ENCODE measurements around the gene KCNC2. TPM values are rescaled to one million over a fixed set of nuclear protein-coding genes. Genes with fewer than 3 reads are reported as not detected.

Gene KCNC2
- total and polyA plus RNA-seq, 2 donors (not counting 3 experiments of a cell fraction or from before 2014, with no cell fraction given): not detected

DNA sequence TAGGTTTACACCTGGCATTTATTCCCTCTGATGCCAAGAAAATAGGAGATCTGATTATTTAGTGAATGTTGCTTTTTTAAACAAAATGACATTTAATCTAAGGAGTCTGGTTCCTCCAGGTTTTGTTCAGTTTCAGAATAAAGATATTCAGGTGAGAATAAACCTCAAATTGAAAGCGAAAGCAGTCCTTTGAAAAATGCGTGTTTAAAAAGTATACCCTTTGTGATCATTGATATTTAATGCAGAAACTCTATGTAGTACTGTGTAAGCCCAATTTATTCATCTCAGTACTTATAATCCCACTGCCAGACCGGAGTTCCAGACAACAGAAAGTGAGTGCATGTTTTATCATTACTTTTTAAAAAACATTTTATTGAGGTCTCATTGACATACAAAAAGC, 210.2 kb downstream of the KCNC2 start:
- Histone ChIP-seq H3K4me1 (ENCODE audit: control insufficient read depth, extremely low read depth, insufficient read depth, low read length) (no peaks in the 10 kb centered on the region), H3K27me3 (ENCODE audit: control insufficient read depth in 2 of 2, insufficient read depth in 2 of 2, low read length in 2 of 2) (no peaks in the 10 kb centered on the region), H3K27ac (ENCODE audit: insufficient read depth, low read depth, low read length) (no peak overlapping the region), H3K4me3 (replicated peaks in 1 of 3; ENCODE audit: insufficient read depth in 1 of 3, low read depth in 1 of 3, low read length in 3 of 3) (no peak overlapping the region), H3K36me3 (ENCODE audit: control insufficient read depth in 2 of 2, extremely low read depth in 1 of 2, insufficient read depth in 2 of 2, low read length in 2 of 2) (no peaks in the 10 kb centered on the region), H2AFZ (ENCODE audit: low read depth, low read length) (no peak overlapping the region), H3K4me2 (ENCODE audit: insufficient read depth, low read length) (no peak overlapping the region), H3K9me3 (replicated peaks; ENCODE audit: control insufficient read depth, insufficient read depth, low read length) (no peaks in the 10 kb centered on the region), H3K9me1 (replicated peaks; ENCODE audit: control insufficient read depth, extremely low read depth, insufficient read depth, low read length) (no peaks in the 10 kb centered on the region), H3K79me2 (ENCODE audit: control insufficient read depth, insufficient read depth, low read length) (no peaks in the 10 kb centered on the region), H4K20me1 (replicated peaks; ENCODE audit: control insufficient read depth, extremely low read depth, insufficient read depth, low read length) (no peaks in the 10 kb centered on the region), H3K9ac (replicated peaks; ENCODE audit: extremely low read depth, insufficient read depth, low read length) (no peak overlapping the region)
- dilution Hi-C loops (cut with MboI; ENCODE audit: extremely low pct_ligation_motif_present, low sequenced_read_pairs): no loop called here
- intact Hi-C loops (cut with micrococcal nuclease): no loop called here
- no TSS peak for BruUV-seq (replicated peaks)
- FAIRE-seq (no peak), DNase-seq (ENCODE audit: low read depth, low spot score) (no peak)
- ChIA-PET POLR2A (no interaction called here), CTCF (interaction anchor here (0.7 kb wide), 1 partner anchor 17 kb away, joined by 3 read pairs; no protein-coding TSS in a partner anchor)
- TF ChIP-seq, protein P1, sequence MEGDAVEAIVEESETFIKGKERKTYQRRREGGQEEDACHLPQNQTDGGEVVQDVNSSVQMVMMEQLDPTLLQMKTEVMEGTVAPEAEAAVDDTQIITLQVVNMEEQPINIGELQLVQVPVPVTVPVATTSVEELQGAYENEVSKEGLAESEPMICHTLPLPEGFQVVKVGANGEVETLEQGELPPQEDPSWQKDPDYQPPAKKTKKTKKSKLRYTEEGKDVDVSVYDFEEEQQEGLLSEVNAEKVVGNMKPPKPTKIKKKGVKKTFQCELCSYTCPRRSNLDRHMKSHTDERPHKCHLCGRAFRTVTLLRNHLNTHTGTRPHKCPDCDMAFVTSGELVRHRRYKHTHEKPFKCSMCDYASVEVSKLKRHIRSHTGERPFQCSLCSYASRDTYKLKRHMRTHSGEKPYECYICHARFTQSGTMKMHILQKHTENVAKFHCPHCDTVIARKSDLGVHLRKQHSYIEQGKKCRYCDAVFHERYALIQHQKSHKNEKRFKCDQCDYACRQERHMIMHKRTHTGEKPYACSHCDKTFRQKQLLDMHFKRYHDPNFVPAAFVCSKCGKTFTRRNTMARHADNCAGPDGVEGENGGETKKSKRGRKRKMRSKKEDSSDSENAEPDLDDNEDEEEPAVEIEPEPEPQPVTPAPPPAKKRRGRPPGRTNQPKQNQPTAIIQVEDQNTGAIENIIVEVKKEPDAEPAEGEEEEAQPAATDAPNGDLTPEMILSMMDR (IDR thresholded peaks at IDR 0.05; ENCODE audit: extremely low read depth in 1 of 2, insufficient read depth in 1 of 2, low read depth in 1 of 2, low read length in 2 of 2): no peak
- TF ChIP-seq MYC (IDR thresholded peaks at IDR 0.05; ENCODE audit: low read depth, low read length) (no peak), POLR2AphosphoS5 (IDR thresholded peaks at IDR 0.05; ENCODE audit: insufficient read depth, low read depth, low read length) (no peak), FOS (IDR thresholded peaks at IDR 0.05; ENCODE audit: borderline replicate concordance, insufficient read depth, low read length) (no peak), JUN (IDR thresholded peaks at IDR 0.05; ENCODE audit: borderline replicate concordance, insufficient read depth, insufficient read length, low read depth) (no peak), POLR2A (IDR thresholded peaks at IDR 0.05; ENCODE audit: low read depth, low read length) (no peak), GATA2 (IDR thresholded peaks at IDR 0.05; ENCODE audit: insufficient read depth, insufficient read length, low read depth, low read length) (no peak), EZH2 (IDR thresholded peaks at IDR 0.05; ENCODE audit: borderline replicate concordance, low read depth, low read length, severe bottlenecking) (no peak)
- TF ChIP-seq, protein P2, sequence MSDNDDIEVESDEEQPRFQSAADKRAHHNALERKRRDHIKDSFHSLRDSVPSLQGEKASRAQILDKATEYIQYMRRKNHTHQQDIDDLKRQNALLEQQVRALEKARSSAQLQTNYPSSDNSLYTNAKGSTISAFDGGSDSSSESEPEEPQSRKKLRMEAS (IDR thresholded peaks at IDR 0.05; ENCODE audit: insufficient read depth, insufficient read length): no peak

Other genes with a start within 250 kb of the KCNC2 start
- gene CAPS2, start 120.5 kb upstream of the KCNC2 start, total RNA-seq: 1.7 and 2.9 TPM in 2 replicates
- gene CAPS2, start 120.5 kb upstream of the KCNC2 start, polyA plus RNA-seq: 0.61 and 0.64 TPM in 2 replicates
- not detected in 2 replicates for gene GLIPR1L1, start 124.8 kb upstream of the KCNC2 start, total RNA-seq
- gene GLIPR1L1, start 124.8 kb upstream of the KCNC2 start, polyA plus RNA-seq: not detected in 2 replicates
- not detected in 2 replicates for gene GLIPR1L2, start 181.2 kb upstream of the KCNC2 start, total RNA-seq
- 0.06 and 0.07 TPM in 2 replicates for gene GLIPR1L2, start 181.2 kb upstream of the KCNC2 start, polyA plus RNA-seq

Data from endothelial cell of umbilical vein (primary cell).